ENCODE data around the gene ACOT11.
"Not testable (repeated sequence)": the region's sequence is repeated elsewhere in the genome, so short reads cannot be mapped to it uniquely, and the experiment has no call there.

ACOT11 gene

DNA sequence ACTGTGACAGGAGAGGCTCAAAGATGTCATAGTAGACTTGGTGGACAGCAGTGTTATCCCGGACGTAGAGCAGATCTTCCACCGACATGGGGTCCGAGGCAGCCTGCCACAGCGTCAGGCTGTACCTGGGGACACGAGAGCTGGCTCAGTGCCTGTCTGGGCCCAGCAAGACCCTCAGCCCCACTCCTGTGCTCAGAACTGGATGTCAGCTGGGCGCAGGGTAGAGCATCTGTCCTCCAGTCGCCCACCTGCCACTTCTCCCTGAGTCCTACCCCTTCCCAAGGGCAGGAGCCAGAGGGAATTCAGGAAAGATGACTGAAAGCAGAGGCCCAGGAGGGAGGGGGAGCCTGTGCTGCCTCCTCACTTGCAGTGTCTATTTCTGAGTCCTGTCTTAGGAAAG, 63.6 kb downstream of the ACOT11 start:
- no peak for DNase-seq

DNA sequence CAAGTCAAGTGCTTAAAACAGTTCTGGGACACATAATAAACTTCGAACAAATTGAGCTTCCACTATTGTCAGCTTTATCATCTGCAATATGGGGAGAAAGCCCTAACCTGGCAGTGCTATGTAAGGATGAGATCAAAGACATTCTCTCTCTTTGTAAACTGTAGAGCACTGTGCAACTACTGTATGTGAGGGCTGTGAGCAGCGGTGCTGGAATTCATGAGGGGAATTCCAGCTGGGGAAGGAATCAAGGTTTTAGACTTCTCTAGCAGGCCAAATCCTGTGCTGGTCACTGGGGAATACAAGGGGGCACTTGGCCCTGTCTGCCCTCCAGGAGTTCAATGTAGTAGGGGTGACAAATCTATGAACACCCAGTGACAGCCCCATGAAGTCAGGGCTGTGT, 66.0 kb downstream of the ACOT11 start:
- DNase-seq = no peak

DNA sequence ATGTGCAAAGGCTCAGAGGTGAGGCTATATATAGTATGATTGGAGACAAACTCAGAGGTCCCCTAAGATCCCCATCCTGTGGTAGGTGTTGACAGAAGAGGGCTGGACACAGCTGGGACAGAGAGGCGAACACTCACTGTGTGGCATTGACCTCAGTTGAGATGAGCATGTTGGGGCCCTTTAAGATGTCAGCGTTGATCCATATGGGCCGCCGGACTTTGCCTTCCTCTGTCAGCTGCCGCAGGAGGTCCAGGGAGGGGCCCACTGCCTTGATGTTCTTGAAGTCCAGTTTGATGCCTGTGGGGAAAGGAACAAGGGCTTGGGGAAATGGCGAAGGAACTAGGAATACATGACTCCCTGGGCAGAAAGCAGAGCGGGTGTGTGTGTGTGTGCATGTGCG, 66.5 kb downstream of the ACOT11 start:
- DNase-seq = no peak

DNA sequence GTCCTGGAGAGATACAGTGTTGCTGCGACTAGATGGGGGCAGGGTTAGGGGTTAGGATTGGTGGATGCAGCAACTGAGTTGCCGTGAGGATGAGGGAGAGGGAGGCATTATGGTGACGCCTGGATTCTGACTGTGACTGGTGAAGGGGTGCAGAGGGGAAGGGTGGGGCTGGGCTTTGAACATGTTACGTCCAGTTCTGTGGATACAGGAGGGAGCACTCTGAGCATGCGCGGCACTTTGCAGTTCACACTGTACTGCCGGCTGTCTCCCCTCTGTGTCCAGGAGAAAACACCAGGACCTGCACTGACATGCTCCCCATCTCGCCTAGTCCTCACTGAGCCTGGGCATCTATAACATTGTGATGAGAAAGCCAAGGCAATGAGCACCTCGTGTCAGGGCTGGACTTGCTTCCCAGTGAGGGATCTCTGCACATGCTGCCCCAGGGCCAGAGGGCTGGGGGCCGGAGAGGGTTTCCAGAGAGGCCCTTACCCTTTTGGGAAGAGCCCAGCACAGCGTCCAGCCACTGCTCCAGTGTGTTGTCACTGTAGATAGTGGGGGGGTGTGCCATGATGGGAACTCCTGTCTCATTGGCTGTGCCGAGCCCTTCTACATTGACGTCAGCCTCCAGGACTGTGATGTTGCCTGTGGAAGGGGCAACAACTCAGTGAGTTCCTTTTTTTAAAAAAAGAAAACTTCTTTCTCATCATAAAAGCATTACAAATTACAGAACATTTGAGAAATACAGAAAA, 67.7 kb downstream of the ACOT11 start:
- no peak for DNase-seq

DNA sequence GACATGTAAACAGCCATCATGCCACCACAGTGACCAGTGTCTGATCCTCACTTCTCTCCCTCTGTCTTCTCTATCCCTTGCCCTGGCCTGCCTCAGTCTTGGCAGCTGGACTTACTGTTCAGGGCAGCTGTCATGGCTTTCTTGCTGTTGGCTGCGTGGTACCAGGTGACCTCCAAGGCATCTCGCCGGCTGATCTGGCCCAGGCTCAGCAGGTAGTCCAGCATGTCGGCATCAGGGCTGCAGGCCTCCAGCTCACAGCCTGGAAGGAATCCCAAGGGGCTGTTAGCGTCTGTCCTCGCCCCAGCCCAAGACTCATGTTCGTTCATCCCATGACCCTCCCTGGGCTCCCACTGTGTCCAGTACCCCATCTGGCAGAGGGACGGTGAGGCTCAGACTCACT, 71.7 kb downstream of the ACOT11 start:
- DNase-seq = no peak

DNA sequence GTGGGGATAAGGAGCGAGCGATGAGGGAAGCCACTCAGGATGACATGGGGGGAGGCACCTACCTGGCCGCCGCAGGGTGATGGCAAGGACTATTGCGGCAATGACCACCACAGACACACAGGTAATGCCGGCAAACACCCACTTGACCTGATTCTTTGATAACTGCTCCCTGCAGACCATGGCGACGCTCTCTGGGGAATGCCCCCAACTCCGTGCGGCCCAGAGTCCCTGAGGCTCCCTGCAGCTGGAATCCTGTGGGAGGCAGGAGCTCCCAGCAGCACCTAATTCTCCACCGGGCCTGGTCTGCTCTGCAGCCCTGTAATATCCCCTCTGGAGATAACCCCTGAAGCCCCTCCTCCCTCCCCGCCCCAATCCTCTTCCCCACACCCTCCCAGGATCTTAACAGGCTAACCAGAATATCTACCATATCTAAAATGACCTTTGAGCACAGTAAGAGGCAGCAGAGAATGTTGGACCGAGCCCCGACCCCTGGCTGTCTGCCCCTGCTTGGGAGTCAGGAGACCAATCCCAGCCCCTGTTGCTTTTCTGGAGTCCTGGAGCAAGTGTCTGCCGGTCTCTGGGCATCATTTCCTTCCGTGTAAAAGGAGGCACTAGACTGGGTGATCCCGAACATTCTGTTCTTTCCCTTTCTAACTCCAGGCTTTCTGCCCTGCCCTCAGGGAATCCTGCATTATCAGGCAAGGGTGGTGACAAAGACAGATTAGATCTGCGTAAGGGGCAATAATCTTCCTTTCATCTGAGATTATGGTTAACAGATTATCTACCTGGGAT, 75.4 kb downstream of the ACOT11 start, which contains the start of gene FAM151A:
Gene FAM151A (minus strand): TSS at position 310 of the 792 bp plus-strand sequence. CDS start 130 bp downstream, at position 180.
- DNase-seq = no peak

DNA sequence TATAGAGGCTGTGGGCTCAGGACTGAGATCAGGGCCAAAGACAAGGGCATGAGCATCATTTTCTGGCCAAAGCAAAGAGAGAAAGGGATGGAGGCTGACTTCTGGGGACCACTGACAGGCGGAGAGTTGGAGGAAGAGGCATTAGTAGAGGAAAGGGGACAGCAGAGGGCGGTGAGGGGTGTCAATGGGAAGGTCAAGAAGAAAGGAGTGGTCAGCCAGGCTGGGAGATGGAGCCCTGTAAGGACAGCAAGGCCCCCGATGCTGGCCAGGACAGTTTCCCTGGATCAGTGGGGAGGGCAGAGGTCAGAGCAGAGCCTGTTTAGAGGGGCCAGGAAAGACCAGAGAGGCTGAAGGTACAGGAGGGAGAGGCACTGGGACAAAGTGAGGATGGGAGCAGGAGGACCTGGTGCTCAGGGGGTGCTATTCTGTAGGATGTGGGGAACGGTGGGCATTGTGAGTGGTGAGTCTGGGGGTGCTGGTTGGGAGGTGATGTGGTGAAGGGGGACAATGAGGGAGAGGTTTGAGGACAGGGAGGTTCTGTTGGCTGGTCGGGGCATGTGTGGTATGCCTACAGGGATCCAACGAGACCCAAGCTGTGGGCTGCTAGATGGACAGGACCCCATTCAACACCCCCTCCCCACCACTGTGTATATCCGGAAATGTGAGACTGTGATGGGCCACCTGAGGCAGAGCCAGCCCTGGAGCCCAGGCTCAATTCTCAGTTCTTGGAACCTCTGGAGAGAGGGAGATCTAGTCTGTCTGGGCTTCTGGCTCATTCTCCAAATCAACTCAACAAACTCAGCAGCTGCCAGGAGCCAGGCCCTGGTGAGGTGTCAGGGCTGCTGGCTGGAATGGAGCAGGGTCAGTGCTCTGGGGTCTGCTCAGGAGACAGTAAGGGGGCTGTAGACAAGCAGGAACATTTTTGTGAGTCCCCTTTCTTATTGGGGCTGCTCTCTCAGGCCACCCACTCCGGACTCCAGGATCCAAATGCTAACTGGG, 76.7 kb downstream of the ACOT11 start:
- no peak for DNase-seq

DNA sequence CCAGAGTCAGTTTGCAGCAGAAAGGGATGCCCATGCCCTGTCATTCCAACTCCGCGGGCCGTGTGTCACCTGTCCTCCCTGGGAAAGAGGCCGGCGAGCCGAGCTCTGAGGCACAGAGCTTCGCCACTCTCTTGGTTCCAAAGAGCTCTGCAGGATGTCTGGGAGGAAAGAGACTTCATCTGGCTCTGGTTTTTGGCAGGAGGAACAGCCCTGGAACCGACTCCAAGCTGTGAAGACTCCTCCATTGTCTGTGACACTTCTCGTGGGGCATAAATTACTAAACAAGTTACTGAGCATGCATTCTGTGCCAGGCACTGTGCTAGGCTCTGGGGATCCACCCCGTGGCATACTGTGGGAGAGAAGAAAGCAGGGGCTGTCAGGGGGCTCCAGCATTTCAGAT, 79.2 kb downstream of the ACOT11 start:
- no peak for DNase-seq

DNA sequence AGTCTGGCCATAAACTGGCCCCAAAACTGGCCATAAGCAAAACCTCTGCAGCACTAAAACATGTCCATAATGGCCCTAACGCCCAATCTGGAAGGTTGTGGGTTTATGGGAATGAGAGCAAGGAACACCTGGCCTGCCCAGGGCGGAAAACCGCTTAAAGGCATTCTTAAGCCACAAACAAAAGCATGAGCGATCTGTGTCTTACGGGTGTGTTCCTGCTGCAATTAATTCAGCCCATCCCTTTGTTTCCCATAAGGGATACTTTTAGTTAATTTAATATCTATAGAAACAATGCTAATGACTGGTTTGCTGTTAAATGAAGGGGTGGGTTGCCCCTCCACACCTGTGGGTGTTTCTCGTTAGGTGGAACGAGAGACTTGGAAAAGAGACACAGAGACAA, 87.8 kb downstream of the ACOT11 start:
- DNase-seq = not testable (repeated sequence)

DNA sequence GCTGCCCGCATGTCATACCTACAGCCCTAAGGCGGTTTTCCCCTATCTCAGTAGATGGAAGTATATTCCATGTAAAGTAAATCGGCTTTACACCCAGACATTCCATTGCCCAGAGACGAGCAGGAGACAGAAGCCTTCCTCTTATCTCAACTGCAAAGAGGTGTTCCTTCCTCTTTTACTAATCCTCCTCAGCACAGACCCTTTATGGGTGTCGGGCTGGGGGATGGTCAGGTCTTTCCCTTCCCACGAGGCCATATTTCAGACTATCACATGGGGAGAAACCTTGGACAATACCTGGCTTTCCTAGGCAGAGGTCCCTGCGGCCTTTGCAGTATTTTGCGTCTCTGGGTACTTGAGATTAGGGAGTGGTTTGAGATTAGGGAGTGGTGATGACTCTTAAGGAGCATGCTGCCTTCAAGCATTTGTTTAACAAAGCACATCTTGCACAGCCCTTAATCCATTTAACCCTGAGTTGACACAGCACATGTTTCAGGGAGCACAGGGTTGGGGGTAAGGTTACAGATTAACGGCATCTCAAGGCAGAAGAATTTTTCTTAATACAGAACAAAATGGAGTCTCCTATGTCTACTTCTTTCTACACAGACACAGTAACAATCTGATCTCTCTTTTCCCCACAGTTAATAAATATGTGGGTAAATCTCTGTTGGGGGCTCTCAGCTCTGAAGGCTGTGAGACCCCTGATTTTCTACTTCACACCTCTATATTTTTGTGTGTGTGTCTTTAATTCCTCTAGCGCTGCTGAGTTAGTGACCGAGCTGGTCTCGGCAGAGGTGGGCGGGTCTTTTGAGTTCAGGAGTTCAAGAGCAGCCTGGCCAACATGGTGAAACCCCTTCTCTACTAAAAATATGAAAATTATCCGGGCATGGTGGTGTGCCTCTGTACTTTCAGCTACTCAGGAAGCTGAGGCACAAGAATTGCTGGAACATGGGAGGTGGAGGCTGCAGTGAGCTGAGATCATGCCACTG, 88.7 kb downstream of the ACOT11 start:
- DNase-seq = not testable (repeated sequence)

DNA sequence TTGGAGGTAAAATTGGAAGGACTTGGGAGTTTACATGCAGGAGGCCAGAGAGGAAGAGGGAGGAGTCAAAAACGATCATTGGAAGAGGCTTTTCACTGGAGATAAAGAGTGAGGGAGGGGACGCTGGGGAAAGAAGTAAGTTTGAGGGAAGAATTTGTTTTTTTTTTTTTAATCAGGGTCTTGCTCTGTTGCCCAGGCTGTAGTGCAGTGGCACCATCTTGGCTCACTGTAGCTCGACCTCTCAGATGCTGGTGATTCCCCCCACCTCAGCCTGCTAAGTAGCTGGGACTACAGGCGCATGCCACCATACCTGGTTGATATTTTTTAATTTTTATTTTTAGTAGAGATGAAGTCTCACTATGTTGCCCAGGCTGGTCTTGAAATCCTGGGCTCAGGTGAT, 92.3 kb downstream of the ACOT11 start:
- no peak for DNase-seq

DNA sequence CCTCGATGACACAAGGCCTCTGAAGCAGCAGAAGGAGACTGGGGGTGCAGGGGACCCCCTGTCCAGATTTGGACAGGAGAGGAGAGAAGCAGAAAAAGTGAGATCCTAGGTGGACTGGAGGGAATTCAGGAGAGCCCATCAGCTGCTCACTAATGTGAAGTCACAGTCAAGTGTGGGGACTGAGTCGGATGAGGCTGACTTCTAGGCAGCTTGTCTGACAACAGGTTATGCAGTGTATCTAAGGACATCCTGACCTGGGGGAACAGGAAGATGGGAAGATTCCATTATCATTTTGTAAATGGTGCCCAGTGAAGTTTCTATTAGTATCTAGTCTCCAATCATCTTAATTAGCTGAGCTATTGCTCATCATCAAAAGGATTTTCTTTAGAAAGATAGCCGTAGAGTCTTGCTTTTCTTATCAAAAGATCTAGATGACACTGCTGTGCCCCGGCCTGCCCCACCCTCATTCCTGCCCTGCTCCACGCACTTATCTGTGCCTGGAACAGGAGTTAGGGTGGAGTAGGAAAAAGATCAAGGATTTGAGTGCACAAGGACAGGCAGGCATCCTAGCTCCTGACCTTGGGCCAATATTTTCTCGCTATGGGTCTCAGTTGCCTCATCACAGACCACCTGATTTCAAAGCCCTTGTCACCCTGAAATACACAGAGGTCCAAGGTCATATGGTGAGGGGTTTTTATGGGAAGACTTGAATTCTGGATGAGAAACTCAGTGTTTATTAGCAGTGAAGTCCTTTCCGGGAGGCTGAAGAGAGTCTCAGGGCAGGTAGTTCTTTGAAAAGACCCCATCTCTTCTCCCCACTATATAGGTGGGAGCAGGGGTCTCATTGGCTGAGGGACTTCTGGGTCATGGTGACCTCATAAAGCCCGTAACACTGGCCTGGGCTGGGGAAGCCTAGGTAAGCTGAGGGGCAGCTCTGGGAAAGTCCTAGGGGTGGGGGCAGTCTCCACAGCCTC, 93.1 kb downstream of the ACOT11 start, which contains the start of gene MROH7:
Gene MROH7 (plus strand): TSS at position 924 of the 974 bp plus-strand sequence. CDS start 11,141 bp downstream, outside the sequence.
- DNase-seq = no peak

DNA sequence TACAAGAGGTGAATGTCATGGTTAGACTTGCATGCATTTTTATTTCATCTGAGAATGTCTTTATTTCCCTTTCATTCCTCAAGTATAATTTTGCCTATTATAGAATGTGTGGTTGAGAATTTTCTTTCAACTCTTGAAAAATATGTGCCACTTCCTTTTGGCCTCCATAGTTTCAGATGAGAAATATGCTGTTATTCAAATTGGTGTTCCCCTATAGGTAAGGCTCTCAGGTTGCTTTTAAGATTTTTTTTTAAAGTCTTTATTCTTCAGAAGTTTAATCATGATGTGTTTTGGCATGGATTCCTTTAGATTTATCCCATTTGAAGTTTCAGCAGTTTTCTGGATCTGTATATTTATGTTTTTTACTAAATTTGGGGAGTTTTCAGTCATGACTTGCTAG, 95.7 kb downstream of the ACOT11 start:
- DNase-seq = no peak

DNA sequence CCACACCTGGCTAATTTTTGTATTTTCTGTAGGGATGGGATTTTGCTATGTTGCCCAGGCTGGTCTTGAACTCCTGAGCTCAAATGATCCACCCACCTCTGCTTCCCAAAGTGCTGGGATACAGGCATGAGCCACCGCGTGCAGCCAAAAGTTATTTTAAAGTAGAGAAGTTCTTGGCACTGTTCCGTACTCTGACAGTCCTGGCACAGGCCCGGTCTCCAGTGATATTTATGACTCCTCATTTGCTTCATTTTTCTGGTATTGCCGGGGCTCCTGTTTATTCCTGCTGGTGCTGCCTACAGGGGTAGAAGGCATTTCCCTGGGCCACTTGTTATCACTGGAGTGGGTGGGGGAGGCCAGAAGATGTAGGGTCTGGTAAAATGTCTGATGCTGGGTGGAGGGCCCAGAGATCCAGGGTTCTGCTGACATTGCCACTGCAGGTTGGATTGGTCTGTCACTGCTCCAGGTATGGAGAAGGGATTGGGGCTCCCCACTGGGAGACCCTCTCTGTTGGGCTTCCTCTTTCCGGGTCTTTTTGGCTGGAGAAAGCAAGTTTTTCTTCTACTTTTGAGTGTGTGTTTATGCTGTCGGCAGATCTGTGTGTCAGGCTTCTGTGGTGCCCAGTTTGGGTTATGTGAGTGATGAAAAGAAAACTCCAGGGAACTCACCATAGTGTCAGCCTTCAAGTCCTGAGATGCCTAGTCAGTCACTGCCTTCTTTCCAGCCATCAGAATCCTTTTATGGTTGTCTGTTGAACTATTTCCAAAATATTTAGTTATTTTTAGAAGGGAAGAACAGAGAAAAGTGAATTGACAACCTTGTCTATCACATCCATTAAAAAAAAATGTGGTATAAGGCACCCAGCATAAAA, 98.0 kb downstream of the ACOT11 start:
- DNase-seq = no peak

DNA sequence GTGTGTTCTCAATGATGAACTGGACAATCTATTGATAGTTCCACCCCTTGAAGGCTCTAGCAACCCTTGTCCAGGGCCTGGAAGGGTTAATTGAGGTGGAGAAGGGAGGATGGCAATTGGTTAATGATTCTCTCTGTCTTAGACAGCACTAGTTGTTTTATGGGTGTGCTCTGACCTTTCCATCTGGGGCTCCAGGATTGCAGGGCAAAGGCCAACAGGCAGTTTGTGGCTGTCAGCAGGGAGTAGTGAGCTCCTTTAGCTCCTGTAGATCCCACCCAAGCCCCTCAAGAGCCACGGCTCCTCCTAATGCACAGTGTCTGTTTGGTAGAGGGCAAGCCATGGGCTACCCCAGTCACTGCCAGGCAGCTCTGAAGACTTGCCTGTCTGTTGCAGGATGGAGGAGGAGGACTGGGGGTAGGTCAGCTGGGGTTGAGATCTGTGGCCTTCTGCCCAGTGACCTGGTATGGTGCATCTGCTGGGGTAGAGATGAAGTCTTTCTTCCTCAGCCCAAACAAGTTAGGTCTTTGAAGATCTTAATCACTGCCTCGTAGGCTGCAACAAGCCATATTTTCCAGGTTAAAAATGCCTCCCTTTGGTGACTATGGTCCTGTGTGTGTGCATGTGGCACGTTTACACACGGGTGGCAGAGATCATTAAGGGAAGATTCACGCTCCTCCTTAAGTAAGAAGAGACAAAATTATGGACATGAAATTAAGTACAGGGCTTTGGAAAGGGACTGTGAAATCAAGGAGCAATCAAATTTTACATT, 101.3 kb downstream of the ACOT11 start:
- DNase-seq = no peak

DNA sequence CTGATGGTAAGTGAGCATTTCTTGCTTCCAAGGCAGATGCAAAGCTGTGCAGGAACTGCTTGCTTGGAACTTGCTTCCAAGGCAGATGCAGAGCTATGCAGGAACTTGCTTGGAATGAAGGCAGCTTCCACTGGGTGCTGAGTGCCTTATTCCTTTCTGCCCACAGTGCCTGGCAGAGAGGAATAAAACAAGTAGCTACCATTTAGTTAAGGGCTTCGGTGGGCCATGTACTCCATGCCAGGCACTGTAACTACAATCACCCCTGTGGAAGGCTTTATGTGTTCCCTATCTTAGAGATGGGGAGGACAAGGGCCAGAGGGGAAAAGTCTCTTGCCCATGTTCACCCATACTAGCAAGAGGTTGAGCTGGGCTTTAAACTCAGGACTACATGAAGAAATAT, 101.9 kb downstream of the ACOT11 start:
- DNase-seq = no peak

DNA sequence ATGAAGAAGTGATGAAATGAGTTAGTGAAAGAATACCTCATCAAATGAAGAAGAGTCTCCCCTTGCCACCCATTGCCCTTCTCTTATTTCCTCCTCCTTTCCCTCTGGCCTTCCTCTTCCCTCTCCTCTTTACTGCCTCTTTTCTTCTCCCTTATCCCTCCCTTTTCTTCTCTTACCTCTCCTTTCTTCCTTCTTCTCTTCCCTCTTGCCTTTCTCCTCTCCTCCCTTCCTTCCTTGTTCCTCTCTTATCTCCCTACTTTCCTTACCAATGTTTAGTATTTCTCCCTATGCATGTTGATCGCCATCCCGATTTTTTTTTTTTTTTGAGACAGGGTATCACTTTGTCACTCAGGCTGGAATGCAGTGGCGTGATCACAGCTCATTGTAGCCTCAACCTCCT, 102.4 kb downstream of the ACOT11 start:
- DNase-seq = no peak

DNA sequence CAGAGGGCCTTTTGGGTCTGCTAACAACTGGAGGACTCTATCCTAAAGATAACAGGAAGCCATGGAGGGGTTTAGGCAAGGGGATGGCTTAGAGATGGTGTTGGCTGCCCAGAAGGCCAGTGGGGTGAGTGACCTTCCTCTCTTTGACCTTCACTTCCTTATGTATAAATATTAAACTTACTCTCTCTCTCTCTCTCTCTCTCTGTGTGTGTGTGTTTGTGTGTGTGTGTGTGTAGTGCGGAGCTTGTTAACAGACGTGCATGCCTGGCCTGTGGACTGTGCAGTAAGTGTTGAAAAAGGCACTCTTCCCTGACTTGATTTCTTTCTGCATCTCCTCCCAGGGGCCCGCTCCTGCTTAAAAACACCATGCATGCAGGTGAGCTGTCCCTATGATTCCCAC, 103.6 kb downstream of the ACOT11 start:
- no peak for DNase-seq

DNA sequence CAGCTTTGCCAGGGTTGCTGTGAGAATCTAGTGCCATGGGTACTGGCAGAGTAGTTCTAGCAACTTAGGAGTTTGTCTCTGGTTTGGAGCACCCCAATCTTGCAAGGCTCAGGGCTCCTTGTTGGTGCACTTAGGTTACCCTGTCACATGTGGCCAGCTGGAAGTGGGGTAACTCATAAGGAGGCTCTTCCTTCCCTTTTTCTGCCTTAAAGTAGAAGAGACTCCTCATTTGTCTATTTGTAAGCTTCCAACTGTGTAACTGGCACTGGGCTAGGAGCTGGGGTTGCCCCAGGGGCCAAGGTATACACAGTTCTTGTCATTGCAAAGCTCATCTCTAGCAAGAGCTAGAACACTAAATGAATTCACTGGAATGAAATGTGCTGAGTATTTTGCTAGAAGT, 104.1 kb downstream of the ACOT11 start:
- no peak for DNase-seq

Data from activated CD4-positive, CD25-positive, alpha-beta regulatory T cell treated with anti-CD3 and anti-CD28 coated beads, Interleukin-2, amount 50 U/mL, for 72 hours (primary cell).